Measurements from ENCODE around the gene TSPAN12. TPM values are rescaled to one million over a fixed set of nuclear protein-coding genes. Genes with fewer than 3 reads are reported as not detected.

The TSPAN12 gene
- total and polyA plus RNA-seq, 2 of the 4 experiments (the other 2 are of a cell fraction) = 0.36 to 0.72 TPM

DNA sequence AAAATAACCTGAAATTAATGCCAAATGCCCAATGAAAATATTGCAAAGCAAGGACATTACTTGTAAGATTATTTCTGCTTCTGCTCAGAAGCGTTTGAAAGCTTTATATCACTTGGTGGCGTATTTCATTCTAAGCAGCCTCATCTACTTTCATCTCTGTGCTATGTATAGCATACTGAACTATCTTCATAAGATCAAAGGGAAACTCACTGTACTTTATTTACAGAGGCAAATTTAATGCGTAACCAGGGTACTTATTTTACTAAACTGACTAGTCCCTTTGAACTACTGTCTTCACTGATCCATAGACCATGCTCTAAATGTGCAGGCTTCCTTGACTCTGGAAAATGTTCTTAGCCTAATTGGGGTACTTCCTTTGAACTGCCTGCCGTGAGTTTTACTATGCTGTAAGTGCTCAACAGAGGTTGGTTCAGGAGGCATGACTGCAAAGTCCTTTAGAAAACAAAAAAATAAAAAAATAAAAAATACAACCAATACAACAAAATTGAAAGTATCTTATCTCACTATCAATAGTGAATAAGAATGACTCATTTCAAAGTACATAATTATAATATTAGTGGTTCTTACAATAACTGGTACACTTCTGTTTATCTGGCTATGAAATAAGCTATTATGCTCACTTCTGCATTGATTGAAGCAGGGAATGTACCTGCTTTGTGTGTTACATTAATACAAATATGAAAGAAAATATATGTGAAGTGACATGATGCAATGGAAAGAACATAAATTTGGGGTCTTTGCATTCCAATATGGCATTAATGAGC, 41.0 kb upstream of the TSPAN12 start:
- no peak overlapping the region for H2BK15ac ChIP-seq (ENCODE audit: low read depth, low read length)
- peaks cover 3% of the 10 kb centered on the region; the same call in 1 of the 2 replicates for H3K9me3 ChIP-seq (ENCODE audit: control insufficient read depth, insufficient read depth, low read length)
- CTCF ChIA-PET = no interaction called here
- no peaks in the 10 kb centered on the region for H3K27me3 ChIP-seq (ENCODE audit: control insufficient read depth, insufficient read depth, low read length)
- DNase-seq (no peak), ATAC-seq (ENCODE audit: low read depth) (no peak)
- no peaks in the 10 kb centered on the region for H3K79me1 ChIP-seq (ENCODE audit: low read depth in 1 of 2, low read length in 2 of 2)
- no TSS peak for BruUV-seq (replicated peaks)
- H3K27ac ChIP-seq (ENCODE audit: insufficient read depth, low read length) = no peak overlapping the region
- H4K5ac ChIP-seq (ENCODE audit: low read depth, low read length) = no peak overlapping the region
- in situ Hi-C loops (cut with MboI; ENCODE audit: low sequenced_read_pairs) (no loop called here), intact Hi-C loops (cut with micrococcal nuclease) (no loop called here), dilution Hi-C loops (cut with HindIII; ENCODE audit: low sequenced_read_pairs, unreplicated experiment) (no loop called here)
- no peak overlapping the region for H3K56ac ChIP-seq (ENCODE audit: extremely low read depth, insufficient read depth, low read length)
- H2AK9ac ChIP-seq (replicated peaks; ENCODE audit: low read depth, low read length, poor library complexity) = no peak overlapping the region
- no peak overlapping the region for H3K4me3 ChIP-seq (ENCODE audit: insufficient read depth, low read depth, low read length)
- H4K20me1 ChIP-seq (ENCODE audit: insufficient read depth, low read length) = no peaks in the 10 kb centered on the region
- no peak overlapping the region for H2BK20ac ChIP-seq (ENCODE audit: low read depth, low read length)
- H2AFZ ChIP-seq (replicated peaks; ENCODE audit: low read length, poor library complexity) = no peak overlapping the region
- no peak overlapping the region for H3K23ac ChIP-seq (ENCODE audit: low read depth, low read length)
- no peak overlapping the region for H2AK5ac ChIP-seq (ENCODE audit: low read depth, low read length)
- H3K4ac ChIP-seq (ENCODE audit: low read depth, low read length) = no peak overlapping the region
- H3K9ac ChIP-seq (ENCODE audit: low read depth, low read length) = no peak overlapping the region
- no peak for TF ChIP-seq POLR2A (IDR thresholded peaks at IDR 0.05; ENCODE audit: low read depth, low read length)
- TF ChIP-seq, protein P1, sequence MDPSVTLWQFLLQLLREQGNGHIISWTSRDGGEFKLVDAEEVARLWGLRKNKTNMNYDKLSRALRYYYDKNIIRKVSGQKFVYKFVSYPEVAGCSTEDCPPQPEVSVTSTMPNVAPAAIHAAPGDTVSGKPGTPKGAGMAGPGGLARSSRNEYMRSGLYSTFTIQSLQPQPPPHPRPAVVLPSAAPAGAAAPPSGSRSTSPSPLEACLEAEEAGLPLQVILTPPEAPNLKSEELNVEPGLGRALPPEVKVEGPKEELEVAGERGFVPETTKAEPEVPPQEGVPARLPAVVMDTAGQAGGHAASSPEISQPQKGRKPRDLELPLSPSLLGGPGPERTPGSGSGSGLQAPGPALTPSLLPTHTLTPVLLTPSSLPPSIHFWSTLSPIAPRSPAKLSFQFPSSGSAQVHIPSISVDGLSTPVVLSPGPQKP (IDR thresholded peaks at IDR 0.05; ENCODE audit: borderline replicate concordance, low read depth, low read length) = no peak
- TF ChIP-seq MXI1 (IDR thresholded peaks at IDR 0.05; ENCODE audit: borderline replicate concordance, low read depth, low read length) = no peak
- TF ChIP-seq RCOR1 (IDR thresholded peaks at IDR 0.05; ENCODE audit: insufficient replicate concordance, low read length) = no peak
- TF ChIP-seq SMC3 (IDR thresholded peaks at IDR 0.05; ENCODE audit: low read depth, low read length) = no peak
- no peak for TF ChIP-seq FOS (IDR thresholded peaks at IDR 0.05; ENCODE audit: low read depth, low read length)
- TF ChIP-seq, protein P2, sequence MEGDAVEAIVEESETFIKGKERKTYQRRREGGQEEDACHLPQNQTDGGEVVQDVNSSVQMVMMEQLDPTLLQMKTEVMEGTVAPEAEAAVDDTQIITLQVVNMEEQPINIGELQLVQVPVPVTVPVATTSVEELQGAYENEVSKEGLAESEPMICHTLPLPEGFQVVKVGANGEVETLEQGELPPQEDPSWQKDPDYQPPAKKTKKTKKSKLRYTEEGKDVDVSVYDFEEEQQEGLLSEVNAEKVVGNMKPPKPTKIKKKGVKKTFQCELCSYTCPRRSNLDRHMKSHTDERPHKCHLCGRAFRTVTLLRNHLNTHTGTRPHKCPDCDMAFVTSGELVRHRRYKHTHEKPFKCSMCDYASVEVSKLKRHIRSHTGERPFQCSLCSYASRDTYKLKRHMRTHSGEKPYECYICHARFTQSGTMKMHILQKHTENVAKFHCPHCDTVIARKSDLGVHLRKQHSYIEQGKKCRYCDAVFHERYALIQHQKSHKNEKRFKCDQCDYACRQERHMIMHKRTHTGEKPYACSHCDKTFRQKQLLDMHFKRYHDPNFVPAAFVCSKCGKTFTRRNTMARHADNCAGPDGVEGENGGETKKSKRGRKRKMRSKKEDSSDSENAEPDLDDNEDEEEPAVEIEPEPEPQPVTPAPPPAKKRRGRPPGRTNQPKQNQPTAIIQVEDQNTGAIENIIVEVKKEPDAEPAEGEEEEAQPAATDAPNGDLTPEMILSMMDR (conservative IDR thresholded peaks at IDR 0.05; ENCODE audit: low read depth, low read length) = no peak
- TF ChIP-seq NFE2L2 (IDR thresholded peaks at IDR 0.05; ENCODE audit: low read depth, low read length) = no peak
- no peak for TF ChIP-seq CHD1 (IDR thresholded peaks at IDR 0.05; ENCODE audit: low read depth, low read length)
- no peak for TF ChIP-seq MAFK (IDR thresholded peaks at IDR 0.05; ENCODE audit: low read depth, low read length)
- no peak for TF ChIP-seq BHLHE40 (IDR thresholded peaks at IDR 0.05; ENCODE audit: low read depth, low read length)
- WGBS, 2 experiments (ENCODE audit: extremely low coverage in 2 of 2, insufficient read length in 1 of 2) = no CpG with 5 or more reads among the region's 4 CpGs
- H4K8ac ChIP-seq (ENCODE audit: low read depth in 2 of 2, low read length in 2 of 2) = no peak overlapping the region
- no peaks in the 10 kb centered on the region for H3K9me1 ChIP-seq (ENCODE audit: insufficient read depth, low read length)
- no peak overlapping the region for H4K91ac ChIP-seq (ENCODE audit: insufficient read depth, low read depth, low read length)
- no peaks in the 10 kb centered on the region for H3K36me3 ChIP-seq (ENCODE audit: control insufficient read depth, insufficient read depth, low read length)
- H3K14ac ChIP-seq (replicated peaks; ENCODE audit: low read depth, low read length) = no peak overlapping the region
- no peak overlapping the region for H3K18ac ChIP-seq (ENCODE audit: low read depth, low read length)
- H3K4me1 ChIP-seq (ENCODE audit: control insufficient read depth, insufficient read depth, low read length) = no peaks in the 10 kb centered on the region
- H3K4me2 ChIP-seq (ENCODE audit: low read depth, low read length) = no peak overlapping the region
- no peak overlapping the region for H2BK5ac ChIP-seq (ENCODE audit: low read depth, low read length, poor library complexity, severe bottlenecking)
- H2BK120ac ChIP-seq (ENCODE audit: low read depth, low read length) = no peak overlapping the region
- POLR2A ChIA-PET (ENCODE audit: unreplicated experiment) = no interaction called here
